22Rv1 (cell line): ENCODE measurements around the gene PLA2G4D.

ENCODE experiments used
- ZFX ChIP-seq: fragments of 450-650 bp; IDR thresholded peaks from 2 replicates; pipeline ENCODE4 v1.6.1; 2017; ENCODE audit warnings: antibody characterized with exemption, borderline replicate concordance
- TF ChIP-seq, protein P1 (sequence below): fragments of 450-650 bp; IDR thresholded peaks from 2 replicates; pipeline ENCODE4 v1.5.1; 2017; ENCODE audit warnings: mild to moderate bottlenecking

DNA sequence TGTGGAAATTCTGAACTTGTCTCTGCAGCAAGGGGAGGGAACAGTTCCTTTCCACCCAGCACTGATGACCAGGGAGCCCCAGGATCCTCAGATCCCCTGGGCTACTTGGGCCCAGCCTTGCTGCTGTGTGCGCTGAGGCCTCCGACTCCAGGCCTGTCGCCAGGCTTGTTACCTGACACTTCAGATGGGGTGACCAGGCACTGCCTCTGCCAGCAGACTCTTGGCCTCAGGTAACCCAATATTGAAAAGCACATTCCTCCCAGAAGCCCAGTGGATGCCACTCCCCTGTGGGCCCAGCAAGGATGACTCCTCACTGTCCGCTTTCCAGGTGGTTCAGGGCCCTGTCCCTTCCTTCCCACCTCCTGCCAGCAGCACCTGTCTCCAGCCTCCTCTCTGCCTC is 70.1 kb downstream of the PLA2G4D start:
- TF ChIP-seq, protein P1, sequence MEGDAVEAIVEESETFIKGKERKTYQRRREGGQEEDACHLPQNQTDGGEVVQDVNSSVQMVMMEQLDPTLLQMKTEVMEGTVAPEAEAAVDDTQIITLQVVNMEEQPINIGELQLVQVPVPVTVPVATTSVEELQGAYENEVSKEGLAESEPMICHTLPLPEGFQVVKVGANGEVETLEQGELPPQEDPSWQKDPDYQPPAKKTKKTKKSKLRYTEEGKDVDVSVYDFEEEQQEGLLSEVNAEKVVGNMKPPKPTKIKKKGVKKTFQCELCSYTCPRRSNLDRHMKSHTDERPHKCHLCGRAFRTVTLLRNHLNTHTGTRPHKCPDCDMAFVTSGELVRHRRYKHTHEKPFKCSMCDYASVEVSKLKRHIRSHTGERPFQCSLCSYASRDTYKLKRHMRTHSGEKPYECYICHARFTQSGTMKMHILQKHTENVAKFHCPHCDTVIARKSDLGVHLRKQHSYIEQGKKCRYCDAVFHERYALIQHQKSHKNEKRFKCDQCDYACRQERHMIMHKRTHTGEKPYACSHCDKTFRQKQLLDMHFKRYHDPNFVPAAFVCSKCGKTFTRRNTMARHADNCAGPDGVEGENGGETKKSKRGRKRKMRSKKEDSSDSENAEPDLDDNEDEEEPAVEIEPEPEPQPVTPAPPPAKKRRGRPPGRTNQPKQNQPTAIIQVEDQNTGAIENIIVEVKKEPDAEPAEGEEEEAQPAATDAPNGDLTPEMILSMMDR: no peak
- no peak for TF ChIP-seq ZFX
